ENCODE data around the gene LRP1.
A peak's percentile ranks its signal among the peaks of the same experiment; 100 is the strongest.

DNA sequence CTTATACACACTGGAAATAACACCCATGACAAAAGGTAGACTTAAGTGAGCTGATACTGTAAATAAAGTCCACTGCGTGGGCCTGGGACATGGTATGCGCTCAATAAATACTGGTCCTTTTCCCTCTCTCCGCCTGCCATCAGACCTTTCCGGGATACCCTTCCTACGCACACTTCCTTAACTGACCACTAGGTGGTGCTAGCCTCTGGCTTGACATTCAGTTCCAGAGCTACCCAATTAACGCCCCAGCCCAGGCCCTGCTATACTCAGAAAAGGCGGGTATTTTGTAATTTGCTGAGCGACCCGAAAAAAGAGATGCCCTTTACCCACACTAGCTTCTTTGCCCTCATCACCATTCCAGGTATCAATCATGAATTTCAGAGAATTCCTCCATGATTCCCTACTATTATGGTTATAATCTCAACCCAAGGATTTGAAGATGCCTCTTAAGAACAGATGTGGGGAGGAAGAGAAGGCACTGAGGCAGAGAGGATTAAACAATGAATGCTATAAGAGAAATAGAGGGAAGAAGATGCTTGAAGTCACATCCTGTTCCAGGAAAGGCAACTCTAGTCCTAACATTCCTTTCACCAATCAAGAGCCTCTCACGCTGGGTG, 3.9 kb upstream of the LRP1 start:
- peak; percentile 89 for TF ChIP-seq SMC3 (IDR thresholded peaks at IDR 0.05; ENCODE audit: low read depth, low read length)
- TF ChIP-seq, protein P1, sequence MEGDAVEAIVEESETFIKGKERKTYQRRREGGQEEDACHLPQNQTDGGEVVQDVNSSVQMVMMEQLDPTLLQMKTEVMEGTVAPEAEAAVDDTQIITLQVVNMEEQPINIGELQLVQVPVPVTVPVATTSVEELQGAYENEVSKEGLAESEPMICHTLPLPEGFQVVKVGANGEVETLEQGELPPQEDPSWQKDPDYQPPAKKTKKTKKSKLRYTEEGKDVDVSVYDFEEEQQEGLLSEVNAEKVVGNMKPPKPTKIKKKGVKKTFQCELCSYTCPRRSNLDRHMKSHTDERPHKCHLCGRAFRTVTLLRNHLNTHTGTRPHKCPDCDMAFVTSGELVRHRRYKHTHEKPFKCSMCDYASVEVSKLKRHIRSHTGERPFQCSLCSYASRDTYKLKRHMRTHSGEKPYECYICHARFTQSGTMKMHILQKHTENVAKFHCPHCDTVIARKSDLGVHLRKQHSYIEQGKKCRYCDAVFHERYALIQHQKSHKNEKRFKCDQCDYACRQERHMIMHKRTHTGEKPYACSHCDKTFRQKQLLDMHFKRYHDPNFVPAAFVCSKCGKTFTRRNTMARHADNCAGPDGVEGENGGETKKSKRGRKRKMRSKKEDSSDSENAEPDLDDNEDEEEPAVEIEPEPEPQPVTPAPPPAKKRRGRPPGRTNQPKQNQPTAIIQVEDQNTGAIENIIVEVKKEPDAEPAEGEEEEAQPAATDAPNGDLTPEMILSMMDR (conservative IDR thresholded peaks at IDR 0.05; ENCODE audit: low read depth, low read length) = peak; percentile 91
- TF ChIP-seq POLR2A (IDR thresholded peaks at IDR 0.05; ENCODE audit: low read depth, low read length) = no peak
- TF ChIP-seq MAFK (IDR thresholded peaks at IDR 0.05; ENCODE audit: low read depth, low read length) = peak; percentile 23; the same call in 1 of the 2 replicates

All from IMR-90 (cell line).